GM12878 (cell line): ENCODE measurements around the gene PAQR8. TPM values are rescaled to one million over a fixed set of nuclear protein-coding genes. Genes with fewer than 3 reads are reported as not detected.

Experiments used
- ATAC-seq: fragments of 200-7000 bp; cut with Tn5 transposase; 3 replicates; pipeline ENCODE4 v1.9.1; 2020; ENCODE audit warnings: mild to moderate bottlenecking, moderate library complexity
- BruUV-seq: library from RNA; stranded (reverse); fragments of 400-500 nt; replicated peaks from 2 replicates; lab custom pipeline; 2021; lab: Mats Ljungman, UMichigan
- CTCF ChIA-PET: fragments of 300-600 bp; sonication (Branson Sonifier 250); formaldehyde crosslinking; extraction: SDS; loops from one replicate; lab custom pipeline; 2021; ENCODE audit warnings: inconsistent platforms; lab: Yijun Ruan, JAX
- POLR2A ChIA-PET: fragments of 350-600 bp; formaldehyde crosslinking; extraction: SDS; loops from one replicate; lab custom pipeline; 2021; ENCODE audit warnings: inconsistent platforms; lab: Charles Lee
- RAD21 ChIA-PET: fragments of 300-600 bp; sonication (Branson Sonifier 250); formaldehyde crosslinking; loops from one replicate; lab custom pipeline; 2023; ENCODE audit warnings: antibody characterized with exemption; ENCODE audit not compliant: unreplicated experiment; lab: Charles Lee
- SMC1A ChIA-PET: fragments of 300-600 bp; sonication (Branson Sonifier 250); formaldehyde crosslinking; loops from one replicate; lab custom pipeline; 2023; ENCODE audit not compliant: unreplicated experiment, uncharacterized antibody; lab: Charles Lee
- DNase-seq: peaks from one replicate; pipeline ENCODE4 v3.0.0-alpha.2; 2011; ENCODE audit warnings: low read depth, low spot score
- FAIRE-seq: peaks from 3 replicates; lab custom pipeline; 2011; peaks lifted over from hg19 to GRCh38; lab: Jason Lieb, UNC
- H2AFZ ChIP-seq: 2 replicates; pipeline ENCODE4 v1.6.0; 2011; ENCODE audit warnings: low read depth, low read length, control low read depth; ENCODE audit not compliant: control insufficient read depth
- H3K27ac ChIP-seq: 2 replicates; pipeline ENCODE4 v1.5.1; 2011; ENCODE audit warnings: control low read depth; ENCODE audit not compliant: control insufficient read depth, insufficient read depth
- H3K27me3 ChIP-seq, 2 experiments: replicated peaks in 1 of 2; 2 replicates each; pipeline versions ENCODE4 v1.6.0 to v1.6.1; 2011; ENCODE audit warnings: low read length in 1 of 2; ENCODE audit not compliant: control insufficient read depth in 2 of 2, insufficient read depth in 2 of 2
- H3K36me3 ChIP-seq, 2 experiments: 2 replicates each; pipeline ENCODE4 v1.5.1; 2011; ENCODE audit warnings: low read length in 1 of 2; ENCODE audit not compliant: control insufficient read depth in 2 of 2, insufficient read depth in 2 of 2
- H3K4me1 ChIP-seq: 2 replicates; pipeline ENCODE4 v1.6.1; 2011; ENCODE audit warnings: mild to moderate bottlenecking, low read length, moderate library complexity, mixed read lengths; ENCODE audit not compliant: control insufficient read depth, insufficient read depth
- H3K4me2 ChIP-seq: 2 replicates; pipeline ENCODE4 v1.6.0; 2011; ENCODE audit warnings: control low read depth; ENCODE audit not compliant: control insufficient read depth, insufficient read depth
- H3K4me3 ChIP-seq: fragments of 200-600 bp; sonication (generic); 2 replicates; pipeline ENCODE4 v1.5.1; 2016
- H3K79me2 ChIP-seq: 2 replicates; pipeline ENCODE4 v1.6.0; 2011; ENCODE audit warnings: low read length; ENCODE audit not compliant: control insufficient read depth, insufficient read depth
- H3K9ac ChIP-seq: 2 replicates; pipeline ENCODE4 v1.8.0; 2011; ENCODE audit warnings: low read length, control low read depth, mixed read lengths; ENCODE audit not compliant: control insufficient read depth, insufficient read depth
- H3K9me3 ChIP-seq: replicated peaks from 3 replicates; pipeline ENCODE4 v1.5.1; 2011; ENCODE audit warnings: mild to moderate bottlenecking, low read length; ENCODE audit not compliant: control insufficient read depth, insufficient read depth
- H4K20me1 ChIP-seq: 2 replicates; pipeline ENCODE4 v1.6.0; 2011; ENCODE audit not compliant: control insufficient read depth, insufficient read depth
- ATF2 ChIP-seq: IDR thresholded peaks from 2 replicates; pipeline ENCODE4 v1.6.1; 2012; ENCODE audit warnings: low read length, inconsistent platforms
- CBFB ChIP-seq: IDR thresholded peaks from 2 replicates; pipeline ENCODE4 v1.6.1; 2016; ENCODE audit warnings: antibody characterized with exemption, low read depth
- CHD4 ChIP-seq: fragments of 200-600 bp; sonication (generic); IDR thresholded peaks from 2 replicates; pipeline ENCODE4 v1.6.1; 2016; ENCODE audit warnings: mild to moderate bottlenecking
- HDAC6 ChIP-seq: fragments of 200-600 bp; sonication (generic); IDR thresholded peaks from one replicate; pipeline ENCODE4 v1.8.0; 2017; ENCODE audit warnings: antibody characterized with exemption; ENCODE audit not compliant: unreplicated experiment
- JUND ChIP-seq: IDR thresholded peaks from 2 replicates; pipeline ENCODE4 v1.6.1; 2012; ENCODE audit warnings: low read depth, mild to moderate bottlenecking, low read length, improper control_type of control experiment, moderate library complexity
- PML ChIP-seq: IDR thresholded peaks from 2 replicates; pipeline ENCODE4 v1.6.1; 2012; ENCODE audit warnings: low read length, inconsistent platforms
- POLR2AphosphoS5 ChIP-seq: IDR thresholded peaks from 2 replicates; pipeline ENCODE4 v1.6.1; 2011; ENCODE audit warnings: mild to moderate bottlenecking, low read length, inconsistent platforms
- RAD21 ChIP-seq: IDR thresholded peaks from 2 replicates; pipeline ENCODE4 v1.6.1; 2011; ENCODE audit warnings: mild to moderate bottlenecking, low read depth, low read length, moderate library complexity; ENCODE audit not compliant: insufficient read depth
- RB1 ChIP-seq: fragments of 450-650 bp; formaldehyde crosslinking; IDR thresholded peaks from 2 replicates; pipeline ENCODE4 v1.6.1; 2017; ENCODE audit warnings: mild to moderate bottlenecking, borderline replicate concordance
- RELB ChIP-seq: fragments of 450-650 bp; IDR thresholded peaks from 2 replicates; pipeline ENCODE4 v1.6.1; 2017; ENCODE audit warnings: low read depth, mild to moderate bottlenecking, moderate library complexity
- REST ChIP-seq: IDR thresholded peaks from 2 replicates; pipeline ENCODE4 v1.6.1; 2012; ENCODE audit warnings: mild to moderate bottlenecking, low read depth, low read length
- STAT3 ChIP-seq: IDR thresholded peaks from 2 replicates; pipeline ENCODE4 v1.6.1; 2011; ENCODE audit warnings: low read depth, low read length, improper control_type of control experiment
- WRNIP1 ChIP-seq: IDR thresholded peaks from 2 replicates; pipeline ENCODE4 v1.6.1; 2011; ENCODE audit warnings: low read depth, low read length, improper control_type of control experiment, borderline replicate concordance
- ZNF207 ChIP-seq: fragments of 450-650 bp; IDR thresholded peaks from 2 replicates; pipeline ENCODE4 v1.6.1; 2014; ENCODE audit warnings: antibody characterized with exemption, mild to moderate bottlenecking, borderline replicate concordance
- ZSCAN29 ChIP-seq: fragments of 450-650 bp; IDR thresholded peaks from 2 replicates; pipeline ENCODE4 v1.6.1; 2017; ENCODE audit warnings: mild to moderate bottlenecking, moderate library complexity
- WGBS: methylation state at CpG from one replicate; pipeline ENCODE4 v1.1.6; 2016; ENCODE audit warnings: low lambda C conversion rate; ENCODE audit not compliant: insufficient replicate concordance, insufficient coverage; ENCODE audit errors: missing lambda C conversion rate; 5-methylcytosine and 5-hydroxymethylcytosine counted together
- in situ Hi-C: fragments of 300-500 bp; cut with MboI; formaldehyde crosslinking; loops from 9 replicates; pipeline ENCODE4 v1.14.3; 2018; ENCODE audit warnings: mixed read lengths
- intact Hi-C: fragments of 100-400 bp; cut with micrococcal nuclease; formaldehyde crosslinking; loops from one replicate; pipeline ENCODE4 v1.14.2; 2022; ENCODE audit not compliant: unreplicated experiment
- polyA plus RNA-seq, 11 experiments: library from polyadenylated mRNA; depleted of rRNA in 4 of 11; unstranded in 6 of 11; stranded (reverse) in 5 of 11; fragments of >200 nt; fragmentation: Nextera tagmentation in 4 of 11; fragmentation: Illumina TruSeq in 1 of 11; extraction: Ambion mirVana in 4 of 11; extraction: Trizol in 1 of 11; gene quantifications; 1 replicate in 1 of 11; 2 replicates in 10 of 11; pipeline versions ENCODE4 v1.2.1 to v1.2.3, GENCODE V29; 2011 to 2016; ENCODE audit warnings: inconsistent platforms in 2 of 11, missing spikeins in 2 of 11, low read depth in 1 of 11
- total RNA-seq, 4 experiments: library from RNA; depleted of rRNA in 3 of 4; stranded (reverse); fragments of >200 nt in 3 of 4; fragmentation: Illumina TruSeq in 1 of 4; extraction: Trizol in 1 of 4; gene quantifications; 2 replicates each; pipeline versions ENCODE4 v1.2.1 to v1.2.3, GENCODE V29; 2013 to 2021
- TF ChIP-seq, protein P1 (sequence below): IDR thresholded peaks from 2 replicates; pipeline ENCODE4 v1.6.1; 2011; ENCODE audit warnings: borderline replicate concordance, low read depth, mild to moderate bottlenecking, moderate library complexity, low read length; ENCODE audit not compliant: insufficient read depth, poor library complexity, severe bottlenecking

PAQR8 gene
- total and polyA plus RNA-seq, 10 of the 15 experiments (the other 5 are each of a cell fraction or from before 2014, with no cell fraction given) = 3.9 to 22.4 (median 14.6) TPM

- no TSS peak for BruUV-seq
- RAD21 ChIA-PET = no interaction called here
- Histone ChIP-seq H2AFZ (no peak overlapping the region), H3K4me1 (no peaks in the 10 kb centered on the region), H3K4me3 (no peak overlapping the region), H3K79me2 (no peaks in the 10 kb centered on the region), H3K36me3 (no peaks in the 10 kb centered on the region), H3K27me3 (no peaks in the 10 kb centered on the region), H3K4me2 (no peak overlapping the region), H3K27ac (no peak overlapping the region), H4K20me1 (no peaks in the 10 kb centered on the region), H3K9ac (no peak overlapping the region), H3K9me3 (no peaks in the 10 kb centered on the region)
- DNase-seq = no peak
- in situ Hi-C loops = no loop called here
- ATAC-seq = no peak
- no peak for TF ChIP-seq RAD21
- no peak for TF ChIP-seq CBFB
- no peak for TF ChIP-seq HDAC6
- no peak for TF ChIP-seq RB1
- TF ChIP-seq JUND = no peak
- no peak for TF ChIP-seq ATF2
- TF ChIP-seq, protein P1, sequence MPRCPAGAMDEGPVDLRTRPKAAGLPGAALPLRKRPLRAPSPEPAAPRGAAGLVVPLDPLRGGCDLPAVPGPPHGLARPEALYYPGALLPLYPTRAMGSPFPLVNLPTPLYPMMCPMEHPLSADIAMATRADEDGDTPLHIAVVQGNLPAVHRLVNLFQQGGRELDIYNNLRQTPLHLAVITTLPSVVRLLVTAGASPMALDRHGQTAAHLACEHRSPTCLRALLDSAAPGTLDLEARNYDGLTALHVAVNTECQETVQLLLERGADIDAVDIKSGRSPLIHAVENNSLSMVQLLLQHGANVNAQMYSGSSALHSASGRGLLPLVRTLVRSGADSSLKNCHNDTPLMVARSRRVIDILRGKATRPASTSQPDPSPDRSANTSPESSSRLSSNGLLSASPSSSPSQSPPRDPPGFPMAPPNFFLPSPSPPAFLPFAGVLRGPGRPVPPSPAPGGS = no peak
- TF ChIP-seq STAT3 = no peak
- no peak for TF ChIP-seq POLR2AphosphoS5
- no peak for TF ChIP-seq ZNF207
- TF ChIP-seq RELB = no peak
- no peak for TF ChIP-seq CHD4
- no peak for TF ChIP-seq PML
- TF ChIP-seq WRNIP1 = no peak
- TF ChIP-seq ZSCAN29 = no peak
- TF ChIP-seq REST = no peak
- 100% methylated on average over 1 of the region's 1 CpG for WGBS
- no peak for FAIRE-seq
- CTCF ChIA-PET = no interaction called here
- POLR2A ChIA-PET = no interaction called here
- SMC1A ChIA-PET = no interaction called here
- intact Hi-C loops = no loop called here
Observed at GRCh38 chr6:52435345-52435744, 73.4 kb downstream of the PAQR8 start.
